Keratinocyte (primary cell): ENCODE results near the gene PARVA.

Experiments
- EZH2 ChIP-seq: IDR thresholded peaks from one replicate; pipeline ENCODE4 v1.6.1; 2012; ENCODE audit warnings: inconsistent platforms, mild to moderate bottlenecking, low read length, moderate library complexity
- TF ChIP-seq, protein P1 (sequence below), 3 experiments: IDR thresholded peaks in 1 of 3; conservative IDR thresholded peaks in 1 of 3; optimal IDR thresholded peaks in 1 of 3; 2 replicates in 2 of 3; 3 replicates in 1 of 3; pipeline versions ENCODE3 to v1.5.1; 2011; ENCODE audit warnings: low read length in 3 of 3, mild to moderate bottlenecking in 3 of 3, moderate library complexity in 2 of 3, control low read depth in 1 of 3, inconsistent platforms in 1 of 3; ENCODE audit not compliant: insufficient read depth in 2 of 3; ENCODE audit errors: extremely low read depth in 1 of 3

DNA sequence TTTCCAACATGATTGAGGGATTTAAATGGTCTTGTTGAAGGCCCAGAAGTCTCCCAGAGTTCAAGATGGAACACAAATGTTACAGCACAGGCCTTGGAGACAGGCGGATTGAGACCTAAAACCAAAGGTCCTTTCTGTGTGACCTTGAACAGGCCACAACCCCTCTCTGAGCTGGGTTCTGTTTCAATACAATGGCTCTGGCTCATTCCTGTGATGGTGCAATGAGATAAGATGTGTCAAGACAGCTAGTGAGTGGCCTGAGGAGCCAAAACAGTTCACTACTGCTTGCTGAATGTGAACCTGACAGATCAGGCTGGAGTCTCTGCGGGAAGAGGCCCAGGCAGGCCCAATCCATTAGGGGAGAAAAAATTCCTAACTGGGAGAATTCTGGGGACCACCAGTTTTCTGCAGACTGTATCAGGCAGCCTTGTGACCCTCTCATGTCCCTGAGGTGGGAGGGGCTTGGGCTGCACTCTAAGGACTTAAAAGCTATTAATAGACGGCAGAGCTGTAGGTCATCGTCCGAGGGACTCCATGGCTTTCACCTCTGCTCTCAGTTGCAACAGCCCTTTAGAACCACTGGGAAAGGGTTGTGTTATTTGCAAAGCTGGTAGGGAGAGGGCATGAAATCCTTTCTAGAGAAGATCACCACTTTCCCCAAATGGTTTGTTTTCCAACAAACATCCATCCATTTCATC, 170.7 kb downstream of the PARVA start:
- TF ChIP-seq EZH2: no peak
- TF ChIP-seq, protein P1, sequence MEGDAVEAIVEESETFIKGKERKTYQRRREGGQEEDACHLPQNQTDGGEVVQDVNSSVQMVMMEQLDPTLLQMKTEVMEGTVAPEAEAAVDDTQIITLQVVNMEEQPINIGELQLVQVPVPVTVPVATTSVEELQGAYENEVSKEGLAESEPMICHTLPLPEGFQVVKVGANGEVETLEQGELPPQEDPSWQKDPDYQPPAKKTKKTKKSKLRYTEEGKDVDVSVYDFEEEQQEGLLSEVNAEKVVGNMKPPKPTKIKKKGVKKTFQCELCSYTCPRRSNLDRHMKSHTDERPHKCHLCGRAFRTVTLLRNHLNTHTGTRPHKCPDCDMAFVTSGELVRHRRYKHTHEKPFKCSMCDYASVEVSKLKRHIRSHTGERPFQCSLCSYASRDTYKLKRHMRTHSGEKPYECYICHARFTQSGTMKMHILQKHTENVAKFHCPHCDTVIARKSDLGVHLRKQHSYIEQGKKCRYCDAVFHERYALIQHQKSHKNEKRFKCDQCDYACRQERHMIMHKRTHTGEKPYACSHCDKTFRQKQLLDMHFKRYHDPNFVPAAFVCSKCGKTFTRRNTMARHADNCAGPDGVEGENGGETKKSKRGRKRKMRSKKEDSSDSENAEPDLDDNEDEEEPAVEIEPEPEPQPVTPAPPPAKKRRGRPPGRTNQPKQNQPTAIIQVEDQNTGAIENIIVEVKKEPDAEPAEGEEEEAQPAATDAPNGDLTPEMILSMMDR (optimal IDR thresholded peaks at IDR 0.05 in 1 of 3, IDR thresholded peaks at IDR 0.05 in 1 of 3, conservative IDR thresholded peaks at IDR 0.05 in 1 of 3; ENCODE audit: extremely low read depth in 1 of 3, insufficient read depth in 2 of 3, low read length in 3 of 3): no peak
